Measurements from ENCODE around the gene GSTM2. TPM values are rescaled to one million over a fixed set of nuclear protein-coding genes. Genes with fewer than 3 reads are reported as not detected.
A peak's percentile ranks its signal among the peaks of the same experiment; 100 is the strongest.

The GSTM2 gene
- total and polyA plus RNA-seq, 2 of the 4 experiments (the other 2 are of a cell fraction) = 10.2 to 85.5 TPM

DNA sequence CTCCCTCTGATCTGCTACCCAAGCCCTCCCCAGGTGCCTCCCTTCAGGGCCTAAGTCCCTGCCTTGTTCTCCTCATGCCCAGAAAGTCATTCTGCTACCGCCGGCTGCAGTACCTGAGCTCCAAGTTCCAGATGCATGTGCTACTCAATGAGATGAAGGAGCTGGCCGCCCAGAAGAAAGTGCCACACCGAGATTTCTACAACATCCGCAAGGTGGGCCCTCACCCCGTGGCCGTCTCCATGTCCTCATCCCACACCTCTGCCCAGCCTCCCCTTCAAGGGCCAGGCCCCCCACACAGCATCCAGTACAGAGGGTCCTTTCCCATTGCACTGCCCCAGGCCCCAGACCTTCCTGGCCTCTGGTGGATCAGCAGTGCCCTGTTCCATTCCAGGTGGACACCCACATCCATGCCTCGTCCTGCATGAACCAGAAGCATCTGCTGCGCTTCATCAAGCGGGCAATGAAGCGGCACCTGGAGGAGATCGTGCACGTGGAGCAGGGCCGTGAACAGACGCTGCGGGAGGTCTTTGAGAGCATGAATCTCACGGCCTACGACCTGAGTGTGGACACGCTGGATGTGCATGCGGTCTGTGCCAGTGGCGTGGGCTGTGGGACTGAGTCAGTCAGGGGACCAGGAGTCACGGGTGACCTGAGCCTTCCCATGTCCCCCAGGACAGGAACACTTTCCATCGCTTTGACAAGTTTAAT is 40.0 kb upstream of the GSTM2 start:
- DNase-seq (no peak), ATAC-seq (ENCODE audit: low read depth) (no peak)
- Histone ChIP-seq H2AK9ac (replicated peaks; ENCODE audit: low read depth, low read length, poor library complexity) (peak overlapping the region; percentile 55), H3K79me1 (ENCODE audit: low read depth in 1 of 2, low read length in 2 of 2) (peaks cover 24 to 72% of the 10 kb centered on the region in 2 experiments), H3K9me3 (ENCODE audit: control insufficient read depth, insufficient read depth, low read length) (no peaks in the 10 kb centered on the region), H4K20me1 (ENCODE audit: insufficient read depth, low read length) (peaks cover 46% of the 10 kb centered on the region), H3K4me3 (ENCODE audit: insufficient read depth, low read depth, low read length) (no peak overlapping the region), H3K14ac (replicated peaks; ENCODE audit: low read depth, low read length) (no peak overlapping the region), H3K4me1 (ENCODE audit: control insufficient read depth, insufficient read depth, low read length) (peaks cover 19% of the 10 kb centered on the region), H3K36me3 (ENCODE audit: control insufficient read depth, insufficient read depth, low read length) (peaks cover 66% of the 10 kb centered on the region), H3K9me1 (ENCODE audit: insufficient read depth, low read length) (peaks cover 10% of the 10 kb centered on the region; the same call in 1 of the 2 replicates), H4K5ac (ENCODE audit: low read depth, low read length) (no peak overlapping the region), H3K23ac (ENCODE audit: low read depth, low read length) (no peak overlapping the region), H2BK120ac (ENCODE audit: low read depth, low read length) (no peak overlapping the region), H3K4ac (ENCODE audit: low read depth, low read length) (no peak overlapping the region), H3K27ac (ENCODE audit: insufficient read depth, low read length) (no peak overlapping the region), H2BK15ac (ENCODE audit: low read depth, low read length) (no peak overlapping the region), H3K56ac (ENCODE audit: extremely low read depth, insufficient read depth, low read length) (no peak overlapping the region), H3K4me2 (ENCODE audit: low read depth, low read length) (no peak overlapping the region), H4K8ac (ENCODE audit: low read depth in 2 of 2, low read length in 2 of 2) (no peak overlapping the region), H2BK20ac (ENCODE audit: low read depth, low read length) (no peak overlapping the region), H3K18ac (ENCODE audit: low read depth, low read length) (no peak overlapping the region), H2BK5ac (ENCODE audit: low read depth, low read length, poor library complexity, severe bottlenecking) (no peak overlapping the region), H3K9ac (ENCODE audit: low read depth, low read length) (no peak overlapping the region), H3K27me3 (ENCODE audit: control insufficient read depth, insufficient read depth, low read length) (no peaks in the 10 kb centered on the region), H2AFZ (replicated peaks; ENCODE audit: low read length, poor library complexity) (no peak overlapping the region), H2AK5ac (ENCODE audit: low read depth, low read length) (no peak overlapping the region; the same call in 1 of the 2 replicates), H4K91ac (ENCODE audit: insufficient read depth, low read depth, low read length) (no peak overlapping the region)
- WGBS, 2 experiments (ENCODE audit: extremely low coverage in 2 of 2, insufficient read length in 1 of 2) = 97% methylated on average over 17 of the region's 23 CpGs; no CpG with 5 or more reads in 1 of the 2 experiments
- in situ Hi-C loops (cut with MboI; ENCODE audit: low sequenced_read_pairs) = no loop called here
- TF ChIP-seq RAD21 (IDR thresholded peaks at IDR 0.05; ENCODE audit: low read length) = no peak
- TF ChIP-seq MAFK (IDR thresholded peaks at IDR 0.05; ENCODE audit: low read depth, low read length) = no peak
- TF ChIP-seq FOS (IDR thresholded peaks at IDR 0.05; ENCODE audit: low read depth, low read length) = no peak
- no peak for TF ChIP-seq BHLHE40 (IDR thresholded peaks at IDR 0.05; ENCODE audit: low read depth, low read length)
- TF ChIP-seq, protein P1, sequence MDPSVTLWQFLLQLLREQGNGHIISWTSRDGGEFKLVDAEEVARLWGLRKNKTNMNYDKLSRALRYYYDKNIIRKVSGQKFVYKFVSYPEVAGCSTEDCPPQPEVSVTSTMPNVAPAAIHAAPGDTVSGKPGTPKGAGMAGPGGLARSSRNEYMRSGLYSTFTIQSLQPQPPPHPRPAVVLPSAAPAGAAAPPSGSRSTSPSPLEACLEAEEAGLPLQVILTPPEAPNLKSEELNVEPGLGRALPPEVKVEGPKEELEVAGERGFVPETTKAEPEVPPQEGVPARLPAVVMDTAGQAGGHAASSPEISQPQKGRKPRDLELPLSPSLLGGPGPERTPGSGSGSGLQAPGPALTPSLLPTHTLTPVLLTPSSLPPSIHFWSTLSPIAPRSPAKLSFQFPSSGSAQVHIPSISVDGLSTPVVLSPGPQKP (IDR thresholded peaks at IDR 0.05; ENCODE audit: borderline replicate concordance, low read depth, low read length) = no peak
- TF ChIP-seq RCOR1 (IDR thresholded peaks at IDR 0.05; ENCODE audit: insufficient replicate concordance, low read length) = no peak
- TF ChIP-seq, protein P2, sequence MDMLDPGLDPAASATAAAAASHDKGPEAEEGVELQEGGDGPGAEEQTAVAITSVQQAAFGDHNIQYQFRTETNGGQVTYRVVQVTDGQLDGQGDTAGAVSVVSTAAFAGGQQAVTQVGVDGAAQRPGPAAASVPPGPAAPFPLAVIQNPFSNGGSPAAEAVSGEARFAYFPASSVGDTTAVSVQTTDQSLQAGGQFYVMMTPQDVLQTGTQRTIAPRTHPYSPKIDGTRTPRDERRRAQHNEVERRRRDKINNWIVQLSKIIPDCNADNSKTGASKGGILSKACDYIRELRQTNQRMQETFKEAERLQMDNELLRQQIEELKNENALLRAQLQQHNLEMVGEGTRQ (IDR thresholded peaks at IDR 0.05; ENCODE audit: low read depth, low read length) = no peak
- TF ChIP-seq NFE2L2 (IDR thresholded peaks at IDR 0.05; ENCODE audit: low read depth, low read length) = no peak
- dilution Hi-C loops (cut with HindIII; ENCODE audit: low sequenced_read_pairs, unreplicated experiment) = no loop called here
- POLR2A ChIA-PET (ENCODE audit: unreplicated experiment) = interaction anchor here (1.5 kb wide), 1 partner anchor 80 kb away, joined by 4 read pairs; the partner anchor contains the start of gene GNAI3
- CTCF ChIA-PET = no interaction called here
- no TSS peak for BruUV-seq (replicated peaks)
- intact Hi-C loops (cut with micrococcal nuclease) = loop anchor here (10.0 kb wide), 1 partner anchor 343 kb away; the partner anchor contains the start of gene PSRC1
